GM19240 (cell line): Measurements from ENCODE around the gene NKX2-2.
"Not testable (repeated sequence)": the region's sequence is repeated elsewhere in the genome, so short reads cannot be mapped to it uniquely, and the experiment has no call there.

Source experiments
- DNase-seq: peaks from one replicate; pipeline ENCODE4 v3.0.0; 2011; ENCODE audit warnings: low spot score; ENCODE audit not compliant: insufficient read length

NKX2-2 gene

DNA sequence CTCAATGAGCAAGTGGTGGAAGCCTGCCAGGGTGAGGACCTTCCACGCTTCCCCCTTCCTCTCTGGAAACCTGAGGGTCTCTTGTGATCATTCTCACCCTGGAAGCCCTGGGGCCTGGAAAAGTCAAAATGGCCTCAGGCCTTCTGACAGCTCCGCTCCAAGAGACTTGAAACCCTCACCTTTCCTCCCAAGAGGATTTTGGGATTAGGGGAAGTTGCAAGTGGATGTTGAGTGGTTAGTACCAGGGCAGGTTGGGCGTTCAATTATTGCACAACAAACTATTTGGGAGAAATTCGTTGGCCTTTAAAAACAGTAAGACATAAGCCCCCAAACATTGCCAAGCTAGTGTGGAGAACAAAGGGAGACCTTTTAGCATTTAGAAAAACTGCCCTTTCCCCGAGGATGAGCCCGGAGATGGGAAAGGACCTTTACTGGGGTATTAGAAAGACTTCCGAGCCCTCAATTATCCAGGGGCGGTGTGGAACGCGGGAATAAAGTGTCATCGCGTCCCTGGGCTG lies 4.7 kb downstream of the NKX2-2 start:
- DNase-seq: no peak

DNA sequence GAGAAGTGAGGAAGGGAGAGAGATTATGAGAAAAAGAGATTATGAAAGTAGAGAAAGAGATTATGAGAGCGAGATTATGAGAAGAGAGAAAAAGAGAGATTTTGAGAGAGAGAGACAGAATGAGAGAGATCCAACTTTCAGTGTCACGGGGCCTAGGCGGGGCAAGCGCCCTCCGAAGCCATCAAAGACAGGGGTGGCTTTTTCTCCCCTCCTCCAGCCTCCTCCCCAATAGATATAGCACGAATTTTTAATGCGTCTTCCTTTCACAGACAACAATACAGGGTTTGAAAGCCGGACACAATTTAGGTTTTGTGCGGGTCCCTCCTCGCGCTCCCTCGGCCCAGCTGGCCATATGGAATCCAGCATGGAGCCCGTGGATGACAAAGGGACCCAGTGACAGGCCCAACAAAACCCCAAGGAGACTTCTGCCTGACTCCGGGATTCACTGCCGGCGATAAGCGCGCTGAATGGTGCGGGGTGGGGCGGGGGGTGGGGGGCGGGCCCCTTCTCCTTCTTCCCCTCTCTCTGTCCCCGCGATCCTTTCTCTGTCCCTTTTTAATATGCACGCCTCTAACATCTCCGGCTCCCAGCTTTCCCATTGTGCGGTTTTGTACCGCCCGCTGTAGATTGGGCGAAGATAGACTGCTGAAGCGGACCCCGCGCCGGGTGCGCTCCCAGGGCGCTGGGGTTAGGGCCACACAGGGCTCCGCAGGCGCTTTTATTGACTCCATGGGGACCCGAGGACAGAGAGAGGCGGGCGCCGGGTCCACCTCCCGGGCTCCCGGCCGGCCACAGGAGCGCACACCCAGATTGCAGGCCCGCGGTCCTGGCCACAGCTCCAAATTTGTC lies 5.4 kb downstream of the NKX2-2 start:
- DNase-seq: no peak

DNA sequence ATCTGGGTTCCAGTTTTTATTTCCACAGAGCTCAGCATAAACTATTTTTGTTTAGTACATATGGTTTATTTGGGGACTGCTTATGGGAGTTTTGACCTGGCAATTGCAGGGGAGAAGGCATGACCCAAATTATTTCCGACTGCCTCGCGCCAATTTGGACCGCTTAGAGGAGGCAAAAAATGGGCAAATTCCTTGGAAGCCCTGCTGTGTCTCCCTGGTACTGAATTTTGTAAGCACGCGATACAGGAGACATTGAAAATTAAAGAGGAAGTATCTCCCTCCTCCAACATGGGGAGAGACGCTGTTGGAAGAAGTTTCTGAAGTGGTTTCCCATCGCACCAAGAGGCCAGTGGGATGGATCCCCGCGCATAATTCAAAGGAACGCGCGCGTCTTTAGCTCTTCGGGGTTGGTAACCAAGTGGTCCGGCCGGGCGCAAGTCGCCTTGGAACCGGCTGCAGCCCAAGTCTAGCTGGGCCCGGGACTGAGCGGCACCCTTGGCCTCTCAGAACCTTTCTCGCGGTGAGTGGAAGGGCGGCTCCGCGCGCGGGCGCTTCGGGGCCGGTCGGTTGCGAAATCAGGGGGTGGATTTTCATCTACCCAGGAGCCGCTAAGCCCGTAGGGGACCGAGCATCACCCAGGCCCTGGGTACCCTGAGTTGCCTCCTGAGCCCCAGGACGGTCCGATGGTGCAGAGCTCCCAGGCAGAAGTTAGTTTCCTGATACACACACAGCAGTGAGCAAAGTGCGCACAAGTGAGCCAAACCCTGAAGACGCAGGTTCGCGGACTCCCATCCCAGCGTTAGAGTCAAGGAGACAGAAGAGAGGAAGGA lies 6.2 kb downstream of the NKX2-2 start:
- DNase-seq: no peak

DNA sequence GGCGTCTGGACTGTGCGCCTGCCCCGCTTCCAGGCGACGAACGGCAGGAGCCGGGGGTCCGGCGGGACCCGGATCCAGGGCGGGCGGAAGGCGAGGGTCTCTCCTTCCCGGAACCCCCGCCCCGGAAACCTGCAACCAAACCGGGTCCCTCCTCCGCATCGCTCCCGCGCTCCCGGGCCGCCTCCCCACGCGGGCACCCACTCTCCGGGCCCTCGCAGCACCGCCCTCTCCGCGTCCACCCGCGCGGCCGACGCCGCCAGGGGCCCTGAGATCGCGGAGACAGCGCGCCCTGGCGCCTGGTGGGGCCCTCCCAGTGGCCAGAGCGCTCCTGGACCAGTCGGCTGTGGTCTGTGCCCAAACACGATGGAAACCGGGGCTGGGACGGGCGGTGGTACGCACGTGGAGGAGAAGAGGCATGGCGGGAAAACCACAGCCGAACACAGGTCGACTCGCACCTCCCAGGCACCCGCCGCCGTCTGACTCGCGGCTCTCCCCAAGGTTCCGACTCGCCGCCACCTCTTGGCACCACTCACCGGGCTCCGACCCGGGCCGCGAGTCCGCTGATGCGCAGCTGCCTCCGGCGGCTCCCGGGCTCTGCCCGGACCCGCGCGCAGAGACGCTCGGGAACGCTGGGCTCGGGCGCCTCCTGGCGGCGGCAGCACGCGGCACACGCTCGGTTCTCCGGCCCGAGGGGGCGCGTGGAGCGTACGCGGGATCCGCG lies 7.9 kb downstream of the NKX2-2 start:
- no peak for DNase-seq

DNA sequence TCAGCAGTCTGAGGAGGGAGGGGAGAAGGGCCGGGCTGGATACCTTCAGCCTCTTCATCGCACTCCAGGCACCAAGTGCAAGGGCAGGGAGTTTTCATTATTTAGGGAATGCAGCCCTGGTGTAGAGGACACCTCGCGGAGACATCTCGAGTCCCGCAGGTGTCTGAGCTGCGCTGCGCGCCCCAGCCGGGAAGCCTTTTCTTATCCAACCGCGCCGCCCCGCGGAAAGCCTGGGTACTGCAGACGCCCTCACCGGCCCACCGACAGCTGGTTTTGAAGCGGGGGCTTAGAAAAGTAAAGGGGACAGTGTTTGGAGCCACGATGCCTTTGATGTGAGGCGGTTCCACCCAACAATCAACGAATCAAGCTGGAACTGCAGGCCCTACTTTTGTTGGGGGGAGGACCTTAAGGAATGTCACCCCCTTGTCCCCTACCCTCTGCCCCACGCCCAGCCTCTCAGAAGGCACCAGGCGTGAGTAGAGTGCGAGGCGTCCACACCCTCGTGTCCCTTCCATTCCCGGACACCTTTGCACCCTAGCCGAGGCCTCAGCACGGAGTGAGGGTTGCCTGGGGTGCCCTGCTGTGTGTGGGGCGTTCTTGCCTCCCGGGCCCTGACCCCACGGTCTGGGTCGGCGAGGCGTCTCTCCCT lies 8.6 kb downstream of the NKX2-2 start:
- peak; percentile 72 for DNase-seq

DNA sequence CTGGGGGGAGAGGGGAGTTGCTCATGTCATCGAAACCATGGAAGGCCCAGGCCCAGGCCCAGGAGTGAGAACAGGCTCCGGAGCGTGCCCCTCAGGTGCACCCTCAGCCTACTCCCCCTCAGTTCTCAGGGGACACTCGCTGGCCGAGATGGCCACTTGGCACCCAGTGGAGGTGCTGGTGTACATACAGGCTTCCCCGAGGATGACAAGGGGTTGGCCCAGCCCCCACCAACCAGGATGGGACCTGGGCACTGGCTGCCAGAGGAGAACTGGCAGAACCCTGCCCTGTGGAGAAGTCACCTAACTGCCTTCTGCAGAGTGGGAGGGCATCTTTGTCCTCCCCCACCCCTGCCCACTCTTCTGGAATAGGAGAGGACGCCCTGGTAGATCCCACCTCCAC lies 9.5 kb downstream of the NKX2-2 start:
- DNase-seq: no peak

DNA sequence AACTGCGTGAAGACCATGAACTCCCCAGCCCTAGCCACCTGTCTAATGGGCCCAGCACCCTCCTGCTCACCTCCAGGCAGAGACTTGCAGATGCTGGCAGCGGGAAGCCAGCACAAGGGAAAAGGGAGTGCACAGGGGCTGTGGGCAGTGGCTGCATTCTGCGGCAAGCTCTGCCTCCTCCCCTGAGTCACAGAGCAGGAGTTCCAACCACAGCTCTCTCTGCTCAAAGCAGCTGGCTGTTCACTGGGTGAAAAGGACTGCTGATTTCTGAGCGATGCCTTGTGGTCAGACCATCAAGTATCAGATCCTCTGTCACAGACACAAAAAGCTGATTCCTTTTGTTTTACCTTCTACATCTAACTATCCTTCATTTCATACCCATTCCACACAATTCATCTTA lies 10.5 kb downstream of the NKX2-2 start:
- no peak for DNase-seq

DNA sequence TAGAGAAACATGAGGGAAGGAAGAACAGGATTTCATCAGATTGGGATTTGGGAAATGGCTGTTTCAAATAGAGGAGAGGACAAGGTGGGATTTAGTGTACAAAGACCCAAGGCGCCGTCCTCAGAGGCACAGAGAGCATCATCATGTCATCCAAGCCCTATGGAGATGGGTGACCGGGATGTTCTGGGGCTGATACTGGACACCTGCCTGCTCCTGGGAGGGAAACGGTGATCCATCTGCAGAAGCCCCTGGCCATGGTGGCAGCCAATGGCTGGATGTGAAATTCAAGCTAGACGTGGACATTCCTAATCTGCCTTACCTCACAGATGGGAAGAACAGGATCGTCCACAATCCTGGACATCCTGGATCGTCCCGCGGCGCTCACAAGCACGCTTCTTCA lies 12.7 kb downstream of the NKX2-2 start:
- no peak for DNase-seq

DNA sequence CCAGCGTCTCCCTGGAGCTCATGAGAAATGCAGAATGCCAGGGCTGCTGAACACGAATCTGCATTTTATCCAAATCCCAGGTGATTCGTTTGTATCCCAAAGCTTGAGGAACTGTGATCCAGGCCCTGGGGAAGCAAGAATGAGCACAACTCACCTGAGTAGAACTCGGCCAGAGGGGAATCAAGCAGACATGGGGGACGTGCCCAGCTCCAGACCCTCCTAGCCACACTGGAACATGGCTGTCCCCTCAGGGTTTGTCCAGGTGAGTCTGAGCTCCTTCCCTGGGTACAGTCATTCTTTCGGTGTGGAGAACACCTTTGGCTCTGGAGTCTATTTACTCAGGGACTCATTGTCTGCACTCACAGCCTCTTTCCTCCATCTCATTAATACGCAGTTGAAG lies 13.3 kb downstream of the NKX2-2 start:
- DNase-seq: no peak

DNA sequence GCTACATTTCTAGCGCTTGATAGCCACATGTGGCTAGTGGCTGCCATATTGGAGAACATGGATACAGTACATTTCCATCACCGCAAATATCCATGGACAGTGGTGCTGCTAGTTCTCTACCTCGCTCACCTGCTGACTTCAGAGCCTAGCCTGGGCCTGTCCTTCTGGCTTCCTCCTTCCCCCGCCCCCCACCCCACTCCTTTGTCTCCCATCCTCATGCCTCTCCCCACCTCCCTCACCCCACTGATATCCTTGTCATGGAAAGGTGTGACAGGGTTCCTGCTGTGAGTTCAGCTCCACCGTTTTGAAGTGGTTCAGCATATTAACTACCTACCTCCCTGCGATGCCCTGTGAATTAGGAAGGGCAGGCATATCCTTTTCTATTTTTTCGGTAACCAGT lies 14.2 kb downstream of the NKX2-2 start:
- DNase-seq: no peak

DNA sequence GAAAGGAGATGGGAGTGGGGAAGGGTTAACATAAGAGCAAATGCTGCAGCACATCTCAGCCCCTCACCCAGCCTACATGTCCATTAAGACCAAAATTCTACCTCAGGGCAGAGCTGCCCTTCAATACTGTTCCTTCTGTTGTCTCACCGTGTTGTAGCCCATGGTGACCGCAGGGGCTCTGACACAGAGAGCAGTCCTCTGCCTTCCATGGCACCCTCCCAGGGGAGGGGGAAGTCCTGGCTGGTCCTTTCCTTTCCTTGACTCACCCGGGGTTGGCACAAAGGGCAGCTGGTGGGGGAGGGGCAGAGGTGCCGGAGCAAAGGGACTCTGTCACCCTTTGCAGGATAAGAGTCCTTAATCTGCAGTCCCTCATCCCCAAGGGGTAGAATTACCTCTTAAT lies 15.2 kb downstream of the NKX2-2 start:
- no peak for DNase-seq

DNA sequence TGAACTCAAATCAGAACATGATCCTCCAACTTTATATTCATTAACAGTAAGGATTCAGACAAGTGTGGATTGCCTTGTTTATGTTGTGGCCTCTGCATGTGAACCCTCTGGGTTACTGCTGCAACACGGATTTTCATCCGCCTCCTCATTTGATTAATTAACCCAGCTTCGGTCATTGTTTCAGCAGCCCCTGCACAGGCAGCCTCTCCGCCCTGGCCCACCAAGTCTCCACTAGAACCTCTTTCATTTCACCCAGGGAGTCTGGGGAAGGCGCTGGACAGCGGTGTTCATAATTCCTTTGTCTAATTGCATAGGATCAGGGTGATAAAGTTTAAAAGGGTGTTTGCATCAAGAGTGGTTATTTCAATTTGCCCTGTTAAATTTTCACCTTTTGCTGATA lies 15.7 kb downstream of the NKX2-2 start:
- DNase-seq: no peak

DNA sequence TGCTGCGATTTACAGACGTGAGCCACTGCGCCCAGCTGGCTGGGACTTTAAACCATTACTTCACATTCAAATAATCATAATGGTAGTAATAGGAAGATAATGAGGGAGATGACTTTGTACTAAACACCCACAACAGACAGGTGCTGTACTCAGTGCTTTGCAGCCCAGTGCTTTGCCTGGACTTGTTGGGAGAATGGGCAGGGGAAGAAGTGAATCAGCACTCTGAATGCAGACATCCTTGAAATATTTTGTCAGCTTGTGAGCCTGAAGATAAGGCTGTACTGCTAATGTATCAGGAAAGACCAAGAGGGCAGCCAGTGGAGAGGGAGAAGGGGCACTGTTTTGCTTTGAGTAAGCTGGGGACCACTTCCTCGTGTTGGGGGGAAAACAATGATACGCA lies 17.4 kb downstream of the NKX2-2 start:
- no peak for DNase-seq

DNA sequence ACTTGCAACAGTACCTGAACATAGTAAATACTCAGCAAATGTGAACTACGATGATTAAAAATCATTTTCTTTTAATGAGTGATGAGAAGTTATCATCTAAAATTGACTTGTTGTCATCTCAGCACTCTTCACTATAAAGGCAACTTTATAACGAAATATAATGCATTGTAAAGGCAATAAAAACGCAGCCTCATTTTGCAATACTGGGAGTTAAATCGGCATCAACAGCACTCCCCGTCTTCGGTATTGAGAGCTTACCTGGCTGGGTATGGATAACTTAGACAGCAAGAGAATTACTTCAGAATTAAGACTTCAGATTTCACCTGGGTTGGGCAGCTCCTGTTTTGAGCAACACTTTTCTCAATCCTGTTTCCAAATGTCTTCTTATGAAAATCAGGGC lies 20.8 kb downstream of the NKX2-2 start:
- no peak for DNase-seq

DNA sequence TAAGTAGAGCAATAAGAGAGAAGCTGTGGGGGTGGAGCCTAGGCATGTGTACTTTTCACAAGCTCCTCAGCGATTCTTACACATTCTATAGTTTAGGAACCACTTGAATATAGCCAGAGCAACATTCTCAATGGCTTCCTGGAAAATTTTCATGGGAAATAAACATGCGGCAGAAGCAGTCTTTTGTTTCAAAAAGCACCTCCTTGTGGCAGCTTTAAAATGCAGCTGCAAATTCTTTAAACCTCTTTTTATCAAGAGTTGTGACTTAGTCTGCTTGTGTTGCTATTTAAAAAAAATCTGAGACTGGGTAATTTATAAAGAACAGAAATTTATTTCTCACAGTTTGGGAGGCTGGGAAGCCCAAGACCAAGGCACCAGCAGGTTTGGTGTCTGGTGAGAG lies 23.8 kb downstream of the NKX2-2 start:
- no peak for DNase-seq

DNA sequence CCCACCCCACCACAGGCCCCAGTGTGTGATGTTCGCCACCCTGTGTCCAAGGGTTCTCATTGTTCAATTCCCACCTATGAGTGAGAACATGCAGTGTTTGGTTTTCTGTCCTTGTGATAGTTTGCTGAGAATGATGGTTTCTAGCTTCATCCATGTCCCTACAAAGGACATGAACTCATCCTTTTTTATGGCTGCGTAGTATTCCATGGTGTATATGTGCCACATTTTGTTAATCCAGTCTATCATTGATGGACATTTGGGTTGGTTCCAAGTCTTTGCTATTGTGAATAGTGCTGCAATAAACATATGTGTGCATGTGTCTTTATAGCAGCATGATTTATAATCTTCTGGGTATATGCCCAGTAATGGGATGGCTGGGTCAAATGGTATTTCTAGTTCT lies 33.7 kb downstream of the NKX2-2 start:
- DNase-seq: not testable (repeated sequence)

DNA sequence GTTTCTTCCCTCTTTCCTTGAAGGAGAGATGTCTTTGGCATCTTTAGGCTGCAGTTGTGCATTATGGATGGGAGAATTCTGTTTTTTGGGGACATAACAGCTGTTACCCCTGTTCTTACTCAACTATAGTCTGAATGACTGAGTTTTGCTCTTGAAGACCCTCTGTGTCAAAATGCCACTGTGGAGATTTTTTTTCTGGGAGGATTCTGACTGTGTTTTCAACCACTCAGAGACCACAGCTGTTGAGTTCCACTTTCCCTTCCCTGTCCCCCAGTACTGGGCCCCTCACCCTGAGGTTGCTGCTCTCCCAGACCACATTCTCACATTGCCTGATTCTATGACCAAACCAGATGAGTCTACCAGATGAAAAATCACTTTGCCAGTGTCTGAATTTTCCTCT lies 48.1 kb downstream of the NKX2-2 start:
- no peak for DNase-seq

DNA sequence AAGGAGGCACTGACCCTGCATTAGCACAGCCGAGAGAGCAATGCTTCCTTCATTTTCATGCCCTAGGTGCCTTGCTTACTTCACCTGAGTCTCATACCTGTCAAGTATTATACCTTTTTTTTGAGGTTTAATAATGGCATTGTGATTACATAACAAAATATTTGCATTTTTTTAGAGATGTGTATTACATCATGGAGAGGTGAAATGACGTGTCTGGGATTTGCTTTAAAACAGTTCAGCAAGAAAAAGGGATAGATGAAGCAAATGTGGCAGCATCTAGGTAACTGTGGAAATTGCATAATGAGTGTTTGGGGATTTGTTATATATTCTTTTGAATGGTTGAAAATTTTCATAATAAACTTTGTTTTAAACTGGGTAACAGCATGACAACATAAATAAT lies 48.9 kb downstream of the NKX2-2 start:
- no peak for DNase-seq
